HepG2 (cell line): ENCODE data around the gene ENPP7. TPM values are rescaled to one million over a fixed set of nuclear protein-coding genes. Genes with fewer than 3 reads are reported as not detected.

Experiments
- CAMTA2 ChIP-seq: sonication (generic); formaldehyde crosslinking; IDR thresholded peaks from 2 replicates; pipeline ENCODE4 v1.4.0; 2020; ENCODE audit warnings: mild to moderate bottlenecking, missing genetic modification reagents, borderline replicate concordance
- CREB1 ChIP-seq, 2 experiments: fragments of 450-650 bp in 1 of 2; IDR thresholded peaks; 2 replicates each; pipeline ENCODE4 v1.6.1; 2016 to 2017; ENCODE audit warnings: control low read depth in 1 of 2, mild to moderate bottlenecking in 1 of 2, missing compliant biosample characterization in 1 of 2, missing genetic modification characterization in 1 of 2
- KDM2A ChIP-seq: sonication (generic); formaldehyde crosslinking; IDR thresholded peaks from 2 replicates; pipeline ENCODE4 v1.4.0; 2020; ENCODE audit warnings: low read depth, missing genetic modification reagents, borderline replicate concordance
- KDM5A ChIP-seq: fragments of 200-600 bp; sonication (generic); IDR thresholded peaks from 2 replicates; pipeline ENCODE4 v1.7.0; 2018; ENCODE audit warnings: antibody characterized with exemption, mild to moderate bottlenecking, low read length, borderline replicate concordance
- NFKB2 ChIP-seq: sonication (generic); formaldehyde crosslinking; IDR thresholded peaks from 2 replicates; pipeline ENCODE4 v1.4.0; 2020; ENCODE audit warnings: missing genetic modification reagents, borderline replicate concordance
- PHF8 ChIP-seq: sonication (generic); formaldehyde crosslinking; IDR thresholded peaks from 2 replicates; pipeline ENCODE4 v1.5.0; 2020; ENCODE audit warnings: missing genetic modification reagents
- RARA ChIP-seq: IDR thresholded peaks from 2 replicates; pipeline ENCODE4 v1.6.1; 2016; ENCODE audit warnings: missing genetic modification reagents, missing compliant biosample characterization
- REL ChIP-seq: sonication (generic); formaldehyde crosslinking; conservative IDR thresholded peaks from 2 replicates; pipeline ENCODE4 v1.8.0; 2022; ENCODE audit warnings: mild to moderate bottlenecking, missing genetic modification reagents, moderate library complexity
- SAP130 ChIP-seq: IDR thresholded peaks from 2 replicates; pipeline ENCODE4 v1.6.1; 2016; ENCODE audit warnings: low read depth
- TEAD3 ChIP-seq: optimal IDR thresholded peaks from 2 replicates; pipeline ENCODE3; 2016; ENCODE audit warnings: borderline replicate concordance
- THAP11 ChIP-seq: IDR thresholded peaks from 2 replicates; pipeline ENCODE4 v1.6.1; 2016; ENCODE audit warnings: missing biosample characterization, missing genetic modification reagents
- YEATS2 ChIP-seq: sonication (generic); formaldehyde crosslinking; IDR thresholded peaks from 2 replicates; pipeline ENCODE4 v1.4.0; 2020; ENCODE audit warnings: missing genetic modification reagents, borderline replicate concordance
- ZBTB20 ChIP-seq: sonication (generic); formaldehyde crosslinking; IDR thresholded peaks from 2 replicates; pipeline ENCODE4 v1.8.1; 2023; ENCODE audit warnings: missing genetic modification reagents, low read depth, mild to moderate bottlenecking, borderline replicate concordance
- ZFP41 ChIP-seq: sonication (generic); formaldehyde crosslinking; IDR thresholded peaks from 2 replicates; pipeline ENCODE4 v1.4.0; 2020; ENCODE audit warnings: mild to moderate bottlenecking, missing genetic modification reagents, borderline replicate concordance
- ZNF431 ChIP-seq: sonication (generic); formaldehyde crosslinking; IDR thresholded peaks from 2 replicates; pipeline ENCODE4 v1.9.0; 2022; ENCODE audit warnings: missing genetic modification reagents, low read depth, mild to moderate bottlenecking, borderline replicate concordance
- ZNF446 ChIP-seq: sonication (generic); formaldehyde crosslinking; IDR thresholded peaks from 2 replicates; pipeline ENCODE4 v1.5.0; 2020; ENCODE audit warnings: mild to moderate bottlenecking, missing genetic modification reagents
- ZNF615 ChIP-seq: sonication (generic); formaldehyde crosslinking; IDR thresholded peaks from 2 replicates; pipeline ENCODE4 v1.5.0; 2020; ENCODE audit warnings: mild to moderate bottlenecking, missing genetic modification reagents, borderline replicate concordance
- ZNF672 ChIP-seq: sonication (generic); formaldehyde crosslinking; IDR thresholded peaks from 2 replicates; pipeline ENCODE4 v1.8.1; 2022; ENCODE audit warnings: missing genetic modification reagents
- ZNF773 ChIP-seq: sonication (generic); formaldehyde crosslinking; IDR thresholded peaks from 2 replicates; pipeline ENCODE4 v1.4.0; 2020; ENCODE audit warnings: missing genetic modification reagents, borderline replicate concordance
- ZSCAN20 ChIP-seq: sonication (generic); formaldehyde crosslinking; IDR thresholded peaks from 2 replicates; pipeline ENCODE4 v1.4.0; 2020; ENCODE audit warnings: missing genetic modification reagents, mild to moderate bottlenecking, borderline replicate concordance
- polyA plus RNA-seq, 8 experiments: library from polyadenylated mRNA; depleted of rRNA in 3 of 8; stranded (reverse) in 7 of 8; unstranded in 1 of 8; fragments of >200 nt; fragmentation: Illumina TruSeq in 4 of 8; extraction: Trizol in 4 of 8; gene quantifications; 2 replicates each; pipeline versions ENCODE4 v1.2.1 to v1.2.3, GENCODE V29; 2011 to 2016; ENCODE audit warnings: low read depth in 4 of 8, missing spikeins in 1 of 8, mixed read lengths in 1 of 8; ENCODE audit not compliant: insufficient read depth in 1 of 8
- total RNA-seq, 5 experiments: library from RNA; depleted of rRNA; stranded (reverse); fragments of >200 nt; fragmentation: Illumina TruSeq; extraction: Trizol; gene quantifications; 2 replicates each; pipeline ENCODE4 v1.2.3, GENCODE V29; 2016; ENCODE audit warnings: low read depth in 1 of 5
- TF ChIP-seq, protein P1 (sequence below): IDR thresholded peaks from 2 replicates; pipeline ENCODE4 v1.6.1; 2018; ENCODE audit warnings: missing genetic modification reagents, mild to moderate bottlenecking, missing compliant biosample characterization
- TF ChIP-seq, protein P2 (sequence below), 2 experiments: sonication (generic) in 1 of 2; formaldehyde crosslinking in 1 of 2; IDR thresholded peaks; 2 replicates each; pipeline versions ENCODE4 v1.4.0 to v1.6.1; 2018 to 2020; ENCODE audit warnings: missing genetic modification reagents in 2 of 2, borderline replicate concordance in 1 of 2, low read depth in 1 of 2, mild to moderate bottlenecking in 1 of 2, missing biosample characterization in 1 of 2
- TF ChIP-seq, protein P3 (sequence below): sonication (generic); formaldehyde crosslinking; IDR thresholded peaks from 2 replicates; pipeline ENCODE4 v1.5.1; 2020; ENCODE audit warnings: mild to moderate bottlenecking, moderate library complexity, missing genetic modification reagents
- TF ChIP-seq, protein P4 (sequence below): IDR thresholded peaks from 2 replicates; pipeline ENCODE4 v1.6.1; 2016; ENCODE audit warnings: mild to moderate bottlenecking, missing biosample characterization, missing genetic modification reagents

The ENPP7 gene
- total and polyA plus RNA-seq, 2 of the 13 experiments (the other 11 are each of a cell fraction or from before 2014, with no cell fraction given) = 1.1 to 2.2 TPM

DNA sequence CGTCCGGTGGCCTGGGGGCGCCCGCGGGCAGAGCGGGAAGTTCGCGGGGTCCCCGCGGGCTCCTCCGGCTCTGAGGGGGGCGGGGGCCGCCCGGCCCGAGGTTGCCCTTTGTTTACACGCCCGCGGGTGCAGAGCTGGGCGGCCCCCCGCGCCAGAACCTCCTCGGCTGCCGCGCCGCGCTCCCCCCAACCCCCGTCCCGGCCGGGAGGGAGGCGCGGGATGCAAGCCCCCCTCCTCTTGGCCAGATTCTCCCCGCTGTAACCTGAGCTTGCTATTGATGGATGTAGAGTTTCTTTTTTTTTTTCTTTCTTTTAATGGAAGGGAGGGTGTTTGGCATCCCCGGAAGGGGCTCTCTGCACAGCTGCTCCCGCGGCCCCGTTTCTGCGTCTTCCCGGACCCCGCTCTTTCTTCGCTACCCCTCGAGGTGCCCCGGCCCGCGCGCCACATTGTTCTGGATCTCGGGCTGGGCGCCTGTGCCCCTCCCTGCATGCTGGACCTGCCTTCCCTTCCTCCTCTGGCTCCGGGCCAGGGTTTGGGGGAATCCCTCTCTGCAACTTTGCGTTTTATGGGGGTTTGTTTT lies 47.9 kb downstream of the ENPP7 start (continued):
- TF ChIP-seq, protein P1, sequence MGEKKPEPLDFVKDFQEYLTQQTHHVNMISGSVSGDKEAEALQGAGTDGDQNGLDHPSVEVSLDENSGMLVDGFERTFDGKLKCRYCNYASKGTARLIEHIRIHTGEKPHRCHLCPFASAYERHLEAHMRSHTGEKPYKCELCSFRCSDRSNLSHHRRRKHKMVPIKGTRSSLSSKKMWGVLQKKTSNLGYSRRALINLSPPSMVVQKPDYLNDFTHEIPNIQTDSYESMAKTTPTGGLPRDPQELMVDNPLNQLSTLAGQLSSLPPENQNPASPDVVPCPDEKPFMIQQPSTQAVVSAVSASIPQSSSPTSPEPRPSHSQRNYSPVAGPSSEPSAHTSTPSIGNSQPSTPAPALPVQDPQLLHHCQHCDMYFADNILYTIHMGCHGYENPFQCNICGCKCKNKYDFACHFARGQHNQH = no peak
- TF ChIP-seq, protein P2, sequence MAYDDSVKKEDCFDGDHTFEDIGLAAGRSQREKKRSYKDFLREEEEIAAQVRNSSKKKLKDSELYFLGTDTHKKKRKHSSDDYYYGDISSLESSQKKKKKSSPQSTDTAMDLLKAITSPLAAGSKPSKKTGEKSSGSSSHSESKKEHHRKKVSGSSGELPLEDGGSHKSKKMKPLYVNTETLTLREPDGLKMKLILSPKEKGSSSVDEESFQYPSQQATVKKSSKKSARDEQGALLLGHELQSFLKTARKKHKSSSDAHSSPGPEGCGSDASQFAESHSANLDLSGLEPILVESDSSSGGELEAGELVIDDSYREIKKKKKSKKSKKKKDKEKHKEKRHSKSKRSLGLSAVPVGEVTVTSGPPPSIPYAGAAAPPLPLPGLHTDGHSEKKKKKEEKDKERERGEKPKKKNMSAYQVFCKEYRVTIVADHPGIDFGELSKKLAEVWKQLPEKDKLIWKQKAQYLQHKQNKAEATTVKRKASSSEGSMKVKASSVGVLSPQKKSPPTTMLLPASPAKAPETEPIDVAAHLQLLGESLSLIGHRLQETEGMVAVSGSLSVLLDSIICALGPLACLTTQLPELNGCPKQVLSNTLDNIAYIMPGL (CRISPR knock-in tag; IDR thresholded peaks at IDR 0.05; ENCODE audit: borderline replicate concordance in 1 of 2, low read depth in 1 of 2) = peak in 1 of 2 experiments; percentile 32; a peak in 2 of 4 replicates
- TF ChIP-seq TEAD3 (CRISPR knock-in tag) (peak; percentile 17), KDM2A (CRISPR knock-in tag) (peak; percentile 60; the same call in 1 of the 2 replicates), ZNF672 (no peak), ZNF431 (CRISPR knock-in tag) (no peak), ZBTB20 (CRISPR knock-in tag) (no peak), NFKB2 (no peak), ZNF615 (CRISPR knock-in tag) (no peak), RARA (CRISPR knock-in tag) (no peak), YEATS2 (CRISPR knock-in tag) (no peak), PHF8 (CRISPR knock-in tag) (peak; percentile 42), ZSCAN20 (peak; percentile 62; the same call in 1 of the 2 replicates), ZFP41 (CRISPR knock-in tag) (no peak), THAP11 (no peak), REL (CRISPR knock-in tag) (0 out of 2 replicates have a peak, but pooled peaks have one; percentile 61), CAMTA2 (CRISPR knock-in tag) (no peak), SAP130 (CRISPR knock-in tag) (0 out of 2 replicates have a peak, but pooled peaks have one; percentile 7), ZNF446 (CRISPR knock-in tag) (peak; percentile 27; the same call in 1 of the 2 replicates), CREB1 (IDR thresholded peaks at IDR 0.05) (no peak), CREB1 (CRISPR knock-in tag; IDR thresholded peaks at IDR 0.05) (no peak), KDM5A (peak; percentile 30; the same call in 1 of the 2 replicates), ZNF773 (CRISPR knock-in tag) (no peak)
- TF ChIP-seq, protein P3, sequence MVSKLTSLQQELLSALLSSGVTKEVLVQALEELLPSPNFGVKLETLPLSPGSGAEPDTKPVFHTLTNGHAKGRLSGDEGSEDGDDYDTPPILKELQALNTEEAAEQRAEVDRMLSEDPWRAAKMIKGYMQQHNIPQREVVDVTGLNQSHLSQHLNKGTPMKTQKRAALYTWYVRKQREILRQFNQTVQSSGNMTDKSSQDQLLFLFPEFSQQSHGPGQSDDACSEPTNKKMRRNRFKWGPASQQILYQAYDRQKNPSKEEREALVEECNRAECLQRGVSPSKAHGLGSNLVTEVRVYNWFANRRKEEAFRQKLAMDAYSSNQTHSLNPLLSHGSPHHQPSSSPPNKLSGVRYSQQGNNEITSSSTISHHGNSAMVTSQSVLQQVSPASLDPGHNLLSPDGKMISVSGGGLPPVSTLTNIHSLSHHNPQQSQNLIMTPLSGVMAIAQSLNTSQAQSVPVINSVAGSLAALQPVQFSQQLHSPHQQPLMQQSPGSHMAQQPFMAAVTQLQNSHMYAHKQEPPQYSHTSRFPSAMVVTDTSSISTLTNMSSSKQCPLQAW (CRISPR knock-in tag) = no peak
- TF ChIP-seq, protein P4, sequence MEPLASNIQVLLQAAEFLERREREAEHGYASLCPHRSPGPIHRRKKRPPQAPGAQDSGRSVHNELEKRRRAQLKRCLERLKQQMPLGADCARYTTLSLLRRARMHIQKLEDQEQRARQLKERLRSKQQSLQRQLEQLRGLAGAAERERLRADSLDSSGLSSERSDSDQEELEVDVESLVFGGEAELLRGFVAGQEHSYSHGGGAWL (CRISPR knock-in tag) = no peak
